ENCODE measurements around the gene TNFAIP8.
A peak's percentile ranks its signal among the peaks of the same experiment; 100 is the strongest.

TNFAIP8 gene

GRCh38 chr5:119355685-119356611 lies at the start of gene TNFAIP8:
Gene TNFAIP8, plus strand, starts transcription at chr5:119356019. Its CDS starts 72 bp downstream, at chr5:119356091.
- DNase-seq = peak; percentile 94

GRCh38 chr5:119307170-119307569 lies 48.6 kb upstream of the TNFAIP8 start:
- no peak for DNase-seq

GRCh38 chr5:119309326-119309725 lies 46.5 kb upstream of the TNFAIP8 start:
- no peak for DNase-seq

GRCh38 chr5:119311688-119312087 lies 44.1 kb upstream of the TNFAIP8 start:
- no peak for DNase-seq

GRCh38 chr5:119312403-119312802 lies 43.4 kb upstream of the TNFAIP8 start:
- DNase-seq = no peak

- no peak for DNase-seq
Measured at GRCh38 chr5:119313197-119313596, 42.6 kb upstream of the TNFAIP8 start.

- DNase-seq = no peak
Measured at GRCh38 chr5:119313658-119314605, 41.9 kb upstream of the TNFAIP8 start.

GRCh38 chr5:119315516-119315949 lies 40.3 kb upstream of the TNFAIP8 start:
- DNase-seq = peak; percentile 55

- no peak for DNase-seq
Measured at GRCh38 chr5:119316086-119316485, 39.7 kb upstream of the TNFAIP8 start.

GRCh38 chr5:119316906-119317305 lies 38.9 kb upstream of the TNFAIP8 start:
- no peak for DNase-seq

GRCh38 chr5:119318256-119318894 lies 37.4 kb upstream of the TNFAIP8 start:
- peak; percentile 59 for DNase-seq

- no peak for DNase-seq
Measured at GRCh38 chr5:119319401-119319800, 36.4 kb upstream of the TNFAIP8 start.

- DNase-seq = no peak
Measured at GRCh38 chr5:119319890-119320289, 35.9 kb upstream of the TNFAIP8 start.

- DNase-seq = no peak
Measured at GRCh38 chr5:119321569-119322311, 34.1 kb upstream of the TNFAIP8 start.

- DNase-seq = no peak
Measured at GRCh38 chr5:119322312-119322947, 33.4 kb upstream of the TNFAIP8 start.

- DNase-seq = no peak
Measured at GRCh38 chr5:119322948-119323537, 32.8 kb upstream of the TNFAIP8 start.

GRCh38 chr5:119323601-119324000 lies 32.2 kb upstream of the TNFAIP8 start:
- no peak for DNase-seq

- no peak for DNase-seq
Measured at GRCh38 chr5:119324842-119325241, 31.0 kb upstream of the TNFAIP8 start.

GRCh38 chr5:119327018-119327417 lies 28.8 kb upstream of the TNFAIP8 start:
- DNase-seq = peak; percentile 69

- no peak for DNase-seq
Measured at GRCh38 chr5:119328753-119329602, 26.8 kb upstream of the TNFAIP8 start.
